ENCODE results near the gene FNDC11.
"Not testable (repeated sequence)": the region's sequence is repeated elsewhere in the genome, so short reads cannot be mapped to it uniquely, and the experiment has no call there.

Gene FNDC11

GRCh38 chr20:63568170-63568981, 14.4 kb downstream of the FNDC11 start:
- DNase-seq, result no peak

- DNase-seq, result no peak
Observed at GRCh38 chr20:63568986-63569949, 15.3 kb downstream of the FNDC11 start.

GRCh38 chr20:63570281-63571086, 16.5 kb downstream of the FNDC11 start:
- no peak for DNase-seq

GRCh38 chr20:63571087-63571478, 17.1 kb downstream of the FNDC11 start:
- not testable (repeated sequence) for DNase-seq

GRCh38 chr20:63572071-63572787, 18.3 kb downstream of the FNDC11 start:
- DNase-seq, result no peak

GRCh38 chr20:63572788-63573646, 19.1 kb downstream of the FNDC11 start:
- DNase-seq, result no peak

GRCh38 chr20:63573647-63574131, 19.7 kb downstream of the FNDC11 start:
- no peak for DNase-seq

GRCh38 chr20:63574156-63574828, 20.3 kb downstream of the FNDC11 start, which contains the start of gene HELZ2:
HELZ2 (minus strand) TSS chr20:63574239; CDS start chr20:63572385, 1,854 bp downstream.
- DNase-seq, result peak; percentile 50

DNA sequence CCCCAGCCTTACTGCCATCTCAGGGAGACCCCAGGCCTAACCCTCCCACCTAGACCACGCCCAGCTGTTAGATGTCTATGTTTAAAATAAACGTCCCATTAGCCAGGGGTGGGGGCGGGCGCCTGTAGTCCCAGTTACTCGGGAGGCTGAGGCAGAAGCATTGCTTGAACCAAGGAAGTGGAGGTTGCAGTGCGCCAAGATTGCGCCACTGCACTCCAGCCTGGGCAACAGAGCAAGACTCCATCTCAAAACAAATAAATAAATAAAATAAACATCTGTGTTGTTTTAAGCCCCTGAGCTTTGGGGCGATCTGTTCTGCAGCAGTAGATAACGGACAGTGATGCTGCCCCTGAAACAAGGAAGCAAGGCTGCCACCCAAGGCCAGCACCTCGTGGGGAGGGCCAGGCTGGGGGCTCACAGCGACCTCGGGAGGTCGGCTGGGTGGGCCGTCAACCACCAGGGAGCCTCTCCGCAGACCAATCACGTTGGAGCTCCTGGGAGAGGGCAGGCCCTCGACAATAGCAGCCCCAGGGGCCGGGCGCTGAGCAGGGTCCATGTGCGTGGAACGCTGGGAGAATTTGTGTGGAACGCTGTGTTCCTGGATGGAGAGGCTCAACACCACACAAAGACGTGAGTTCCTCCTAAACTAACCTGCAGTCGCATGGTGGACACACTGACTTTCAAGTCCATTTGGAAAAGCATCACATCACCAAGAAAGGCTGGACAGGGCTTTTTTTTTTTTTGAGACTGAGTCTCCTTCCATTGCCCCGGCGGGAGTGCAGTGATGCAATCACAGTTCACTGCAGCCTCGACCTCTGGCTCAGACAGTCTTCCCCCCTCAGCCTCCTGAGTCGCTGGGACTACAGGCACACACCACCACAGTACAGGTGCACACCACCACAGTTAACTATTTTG, 21.1 kb downstream of the FNDC11 start:
- DNase-seq, result no peak

DNA sequence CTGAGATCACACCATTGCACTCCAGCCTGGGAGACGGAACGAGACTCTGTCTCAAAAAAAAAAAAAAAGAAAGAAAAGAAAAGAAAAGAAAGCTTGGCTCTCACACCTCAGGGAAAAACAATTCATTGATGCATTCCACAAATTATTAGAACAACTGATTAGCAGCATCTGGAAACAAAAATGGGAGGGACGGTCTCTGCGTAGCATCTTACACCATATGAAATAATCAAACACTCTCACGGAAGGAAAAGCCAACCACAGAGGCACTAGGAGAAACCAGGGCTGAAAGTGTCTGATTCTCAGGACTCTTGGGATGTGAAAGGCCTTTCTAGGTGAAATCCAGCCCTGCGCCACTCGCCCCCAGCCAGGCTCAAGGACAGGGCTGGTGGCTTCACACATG, 22.4 kb downstream of the FNDC11 start:
- no peak for DNase-seq

GRCh38 chr20:63577317-63577894, 23.4 kb downstream of the FNDC11 start:
- DNase-seq, result no peak

DNA sequence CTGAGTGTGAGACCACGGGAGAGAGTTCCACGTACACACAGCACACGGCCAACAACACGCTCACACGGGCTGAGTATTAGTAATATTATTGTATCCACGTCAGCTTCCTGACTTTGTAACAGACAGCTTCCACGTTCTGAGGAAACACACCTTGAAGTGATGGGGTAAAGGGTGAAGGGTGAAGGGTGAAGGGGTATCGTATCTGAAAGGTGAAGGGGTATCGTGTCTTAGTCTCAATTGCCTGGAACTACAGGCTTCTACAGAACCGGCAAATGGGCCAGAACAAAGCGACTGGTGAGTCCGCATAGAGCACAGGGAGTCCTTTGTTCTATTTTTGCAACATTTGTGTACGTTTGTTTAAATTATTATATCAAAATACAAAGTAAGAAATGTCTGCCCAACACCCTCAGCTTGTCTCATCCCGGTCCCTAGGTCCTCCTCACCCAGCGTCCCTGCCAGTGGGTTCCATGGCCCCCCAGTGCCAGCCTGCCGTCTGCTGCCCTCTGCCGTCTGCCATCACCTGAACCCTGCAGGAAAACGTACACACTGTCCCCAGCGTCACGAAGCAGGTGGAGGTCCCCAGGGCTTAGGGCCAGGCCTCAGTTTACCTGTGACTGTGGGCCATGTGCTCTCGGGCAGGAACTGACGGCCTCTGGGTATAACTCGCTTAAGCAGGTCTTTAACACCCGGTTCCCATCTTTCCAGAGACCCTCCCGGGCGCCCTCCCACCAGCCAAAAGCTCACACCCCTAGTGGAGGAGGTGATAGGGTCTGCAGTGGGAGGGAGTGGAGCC, 24.5 kb downstream of the FNDC11 start:
- no peak for DNase-seq

DNA sequence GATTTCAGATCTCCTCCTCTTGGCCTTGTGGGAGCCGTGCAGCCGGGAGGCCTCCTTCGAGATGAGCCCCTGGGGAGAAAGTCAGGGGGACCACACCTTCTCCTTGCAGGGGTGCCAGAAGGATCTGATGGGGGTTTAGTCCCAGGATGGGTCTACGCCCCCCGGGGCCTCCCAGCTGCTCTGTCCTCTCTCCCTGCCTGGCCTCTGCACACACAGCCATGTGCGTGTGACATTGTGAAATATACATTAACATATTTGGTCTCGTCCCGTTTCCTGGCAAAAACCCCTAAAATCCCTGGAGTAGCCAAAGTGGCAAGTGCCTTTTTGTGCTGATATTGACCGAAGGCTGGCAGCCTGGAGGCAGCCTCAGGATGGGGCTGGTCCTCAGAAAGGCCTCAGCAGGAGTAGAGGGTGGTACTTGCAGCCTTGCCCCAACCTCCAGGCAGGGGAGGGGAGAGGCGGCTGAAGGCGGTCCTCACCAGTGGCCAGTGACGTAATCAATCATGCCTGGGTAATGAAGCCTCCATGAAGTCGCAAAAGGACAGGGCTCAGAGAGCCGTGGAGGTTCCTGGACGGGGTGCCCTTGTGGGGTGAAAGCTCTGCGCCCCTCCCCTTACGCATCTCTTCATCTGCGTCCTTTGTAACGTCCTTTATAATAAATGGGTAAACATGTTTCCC, 25.2 kb downstream of the FNDC11 start:
- no peak for DNase-seq

DNA sequence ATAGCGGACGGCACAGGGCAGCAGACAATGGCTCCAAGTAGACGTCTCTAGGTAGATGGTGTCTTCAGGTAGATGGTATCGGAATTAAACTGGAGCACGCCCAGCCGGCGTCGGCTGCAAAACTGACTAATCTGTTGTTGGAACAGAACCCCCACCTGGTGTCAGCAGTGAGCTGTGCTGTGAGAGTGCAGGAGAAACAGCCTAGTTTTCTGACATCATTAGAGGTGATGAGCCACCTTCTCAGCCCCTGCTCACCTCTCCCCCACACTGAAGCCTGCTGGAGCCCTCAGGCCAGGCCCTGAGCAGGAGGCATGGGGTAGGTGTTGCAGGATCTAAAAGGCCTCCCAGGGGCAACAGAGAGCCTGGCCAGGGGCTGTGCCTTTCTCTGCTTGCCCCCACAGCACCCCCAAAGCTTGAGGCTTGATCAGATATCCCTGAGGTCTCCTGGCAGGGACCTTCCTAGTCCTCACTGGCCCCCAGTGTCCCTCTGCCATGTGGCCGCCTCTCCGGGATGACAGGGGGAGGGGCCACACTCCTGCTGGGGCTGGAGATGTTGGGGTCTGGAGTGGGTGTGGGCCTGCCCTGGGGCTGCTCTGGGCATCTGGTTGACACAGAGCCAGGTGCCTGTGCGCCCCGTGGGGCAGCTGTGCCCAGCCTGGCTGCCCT, 27.0 kb downstream of the FNDC11 start:
- no peak for DNase-seq

DNA sequence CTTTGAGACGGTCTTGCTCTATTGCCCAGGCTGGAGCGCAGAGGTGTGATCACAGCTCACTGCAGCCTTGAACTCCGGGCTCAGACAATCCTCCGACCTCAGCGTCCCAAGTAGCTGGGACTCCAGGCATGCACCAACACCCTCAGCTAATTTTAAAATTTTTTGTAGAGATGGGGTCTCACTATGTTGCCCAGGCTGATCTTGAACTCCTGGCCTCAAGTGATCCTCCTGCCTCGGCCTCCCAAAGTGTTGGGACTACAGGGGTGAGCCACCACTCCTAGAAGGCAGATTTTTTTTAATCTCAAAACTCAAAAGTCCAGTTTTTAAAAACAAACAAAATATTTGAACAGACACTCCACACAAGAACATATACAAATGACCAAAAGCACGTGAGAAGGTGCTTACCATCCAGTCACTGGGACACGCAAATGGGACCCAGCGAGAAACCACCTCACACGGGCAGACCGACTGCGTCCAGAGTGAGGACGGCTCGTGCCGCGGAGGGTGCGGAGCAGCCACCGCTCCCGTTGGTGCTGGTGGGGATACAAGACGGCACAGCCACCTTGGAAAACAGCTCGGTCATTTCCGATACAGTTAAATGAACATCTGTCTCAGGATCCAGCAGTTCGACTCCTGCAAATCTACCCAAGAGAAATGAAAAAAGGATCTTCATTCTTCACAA, 28.6 kb downstream of the FNDC11 start:
- no peak for DNase-seq
